Vagina (tissue), 2 donors: ENCODE results near the gene PAX9.

Source experiments
- POLR2A ChIP-seq, 2 donors: fragments of 450-650 bp; IDR thresholded peaks; one replicate each; pipeline ENCODE4 v1.6.1; 2017; ENCODE audit warnings: antibody characterized with exemption in 2 of 2, mild to moderate bottlenecking in 2 of 2, moderate library complexity in 2 of 2
- POLR2AphosphoS5 ChIP-seq, 2 donors: sonication (generic); formaldehyde crosslinking; IDR thresholded peaks; one replicate each; pipeline ENCODE4 v1.9.0; 2017; ENCODE audit warnings: antibody characterized with exemption in 2 of 2, mild to moderate bottlenecking in 2 of 2, low read depth in 1 of 2; ENCODE audit not compliant: insufficient read depth in 1 of 2
- TF ChIP-seq, protein P1 (sequence below), 3 experiments: fragments of 450-650 bp in 2 of 3; fragments of 200-600 bp in 1 of 3; sonication (generic) in 1 of 3; IDR thresholded peaks; one replicate each; pipeline ENCODE4 v1.5.1; 2017 to 2019; ENCODE audit warnings: antibody characterized with exemption in 3 of 3, mild to moderate bottlenecking in 2 of 3, moderate library complexity in 2 of 3

DNA sequence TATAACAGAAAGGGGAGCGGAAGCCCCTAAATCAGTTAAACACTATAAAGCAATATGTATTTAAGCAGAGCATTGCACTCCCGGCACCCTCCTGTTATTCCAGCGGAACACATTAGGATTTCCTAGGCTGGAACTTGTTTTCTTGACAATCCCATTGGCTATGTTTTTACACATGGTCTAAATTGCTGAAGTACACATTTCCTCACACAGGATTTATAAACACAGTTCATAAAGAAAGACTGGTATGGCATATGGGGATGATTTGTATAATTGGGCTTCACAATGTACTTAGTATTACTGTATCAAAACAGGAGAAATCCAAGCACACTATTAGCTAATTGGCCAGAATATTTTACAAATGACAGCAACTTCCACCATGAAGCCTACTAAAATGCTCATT, 23.3 kb downstream of the PAX9 start:
- TF ChIP-seq, protein P1, sequence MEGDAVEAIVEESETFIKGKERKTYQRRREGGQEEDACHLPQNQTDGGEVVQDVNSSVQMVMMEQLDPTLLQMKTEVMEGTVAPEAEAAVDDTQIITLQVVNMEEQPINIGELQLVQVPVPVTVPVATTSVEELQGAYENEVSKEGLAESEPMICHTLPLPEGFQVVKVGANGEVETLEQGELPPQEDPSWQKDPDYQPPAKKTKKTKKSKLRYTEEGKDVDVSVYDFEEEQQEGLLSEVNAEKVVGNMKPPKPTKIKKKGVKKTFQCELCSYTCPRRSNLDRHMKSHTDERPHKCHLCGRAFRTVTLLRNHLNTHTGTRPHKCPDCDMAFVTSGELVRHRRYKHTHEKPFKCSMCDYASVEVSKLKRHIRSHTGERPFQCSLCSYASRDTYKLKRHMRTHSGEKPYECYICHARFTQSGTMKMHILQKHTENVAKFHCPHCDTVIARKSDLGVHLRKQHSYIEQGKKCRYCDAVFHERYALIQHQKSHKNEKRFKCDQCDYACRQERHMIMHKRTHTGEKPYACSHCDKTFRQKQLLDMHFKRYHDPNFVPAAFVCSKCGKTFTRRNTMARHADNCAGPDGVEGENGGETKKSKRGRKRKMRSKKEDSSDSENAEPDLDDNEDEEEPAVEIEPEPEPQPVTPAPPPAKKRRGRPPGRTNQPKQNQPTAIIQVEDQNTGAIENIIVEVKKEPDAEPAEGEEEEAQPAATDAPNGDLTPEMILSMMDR (IDR thresholded peaks at IDR 0.05), result no peak
- TF ChIP-seq POLR2A (IDR thresholded peaks at IDR 0.05), result no peak
- TF ChIP-seq POLR2AphosphoS5 (IDR thresholded peaks at IDR 0.05; ENCODE audit: insufficient read depth in 1 of 2, low read depth in 1 of 2), result no peak
